Ovary (tissue), 3 donors: ENCODE results near the gene CDK4.

Experiments
- EP300 ChIP-seq: sonication (generic); formaldehyde crosslinking; IDR thresholded peaks from one replicate; pipeline ENCODE4 v1.6.1; 2017; ENCODE audit warnings: antibody characterized with exemption
- POLR2A ChIP-seq: fragments of 450-650 bp; IDR thresholded peaks from one replicate; pipeline ENCODE4 v1.6.1; 2017; ENCODE audit warnings: antibody characterized with exemption, mild to moderate bottlenecking, moderate library complexity
- TF ChIP-seq, protein P1 (sequence below), 3 donors: fragments of 450-650 bp in 2 of 3; fragments of 200-600 bp in 1 of 3; IDR thresholded peaks; one replicate each; pipeline versions ENCODE4 v1.5.1 to v1.8.0; 2016 to 2022; ENCODE audit warnings: antibody characterized with exemption in 3 of 3, mild to moderate bottlenecking in 1 of 3
- donor health status: DM: no; HTN: no; CAD: no.

GRCh38 chr12:57700317-57700716 lies 51.8 kb downstream of the CDK4 start:
- TF ChIP-seq, protein P1, sequence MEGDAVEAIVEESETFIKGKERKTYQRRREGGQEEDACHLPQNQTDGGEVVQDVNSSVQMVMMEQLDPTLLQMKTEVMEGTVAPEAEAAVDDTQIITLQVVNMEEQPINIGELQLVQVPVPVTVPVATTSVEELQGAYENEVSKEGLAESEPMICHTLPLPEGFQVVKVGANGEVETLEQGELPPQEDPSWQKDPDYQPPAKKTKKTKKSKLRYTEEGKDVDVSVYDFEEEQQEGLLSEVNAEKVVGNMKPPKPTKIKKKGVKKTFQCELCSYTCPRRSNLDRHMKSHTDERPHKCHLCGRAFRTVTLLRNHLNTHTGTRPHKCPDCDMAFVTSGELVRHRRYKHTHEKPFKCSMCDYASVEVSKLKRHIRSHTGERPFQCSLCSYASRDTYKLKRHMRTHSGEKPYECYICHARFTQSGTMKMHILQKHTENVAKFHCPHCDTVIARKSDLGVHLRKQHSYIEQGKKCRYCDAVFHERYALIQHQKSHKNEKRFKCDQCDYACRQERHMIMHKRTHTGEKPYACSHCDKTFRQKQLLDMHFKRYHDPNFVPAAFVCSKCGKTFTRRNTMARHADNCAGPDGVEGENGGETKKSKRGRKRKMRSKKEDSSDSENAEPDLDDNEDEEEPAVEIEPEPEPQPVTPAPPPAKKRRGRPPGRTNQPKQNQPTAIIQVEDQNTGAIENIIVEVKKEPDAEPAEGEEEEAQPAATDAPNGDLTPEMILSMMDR (IDR thresholded peaks at IDR 0.05), result no peak
- TF ChIP-seq EP300 (no peak), POLR2A (no peak)
